ENCODE measurements around the gene NOVA1.

- TF ChIP-seq GLIS3 (CRISPR knock-in tag; IDR thresholded peaks at IDR 0.05) (no peak), SNAI2 (CRISPR knock-in tag; IDR thresholded peaks at IDR 0.05) (no peak), ZFP30 (CRISPR knock-in tag; IDR thresholded peaks at IDR 0.05) (no peak)
These were observed 70.7 kb downstream of the NOVA1 start for GRCh38 chr14:26527095-26527494.
